PC-9 (cell line): ENCODE data around the gene FOXP1.

Experiments
- EZH2 ChIP-seq: fragments of 200-600 bp; sonication (generic); IDR thresholded peaks from 2 replicates; pipeline ENCODE4 v1.8.0; 2017; ENCODE audit warnings: antibody characterized with exemption, low read depth
- TF ChIP-seq, protein P1 (sequence below): fragments of 200-600 bp; sonication (generic); conservative IDR thresholded peaks from 2 replicates; pipeline ENCODE4 v1.6.1; 2017; ENCODE audit warnings: mixed run types, antibody characterized with exemption, mild to moderate bottlenecking, moderate library complexity

DNA sequence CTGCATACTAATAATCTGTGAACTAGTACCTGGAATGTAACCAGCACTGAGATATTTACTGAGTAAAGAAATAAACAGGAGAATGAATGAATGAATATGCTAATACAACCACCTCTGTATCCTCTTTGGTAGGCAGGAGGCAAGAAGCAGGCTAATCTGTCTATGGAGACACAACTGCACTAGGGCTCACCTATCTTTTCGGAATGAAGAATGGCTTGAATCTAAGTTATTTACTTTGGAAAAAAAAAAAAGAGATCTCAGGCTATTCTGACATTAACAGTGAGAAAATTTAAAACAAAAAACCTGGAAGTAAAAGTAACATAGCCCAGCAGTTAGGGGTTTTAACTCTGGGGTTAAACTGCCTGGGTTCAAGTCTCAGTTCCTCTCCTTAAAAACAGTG, 174.2 kb downstream of the FOXP1 start:
- TF ChIP-seq, protein P1, sequence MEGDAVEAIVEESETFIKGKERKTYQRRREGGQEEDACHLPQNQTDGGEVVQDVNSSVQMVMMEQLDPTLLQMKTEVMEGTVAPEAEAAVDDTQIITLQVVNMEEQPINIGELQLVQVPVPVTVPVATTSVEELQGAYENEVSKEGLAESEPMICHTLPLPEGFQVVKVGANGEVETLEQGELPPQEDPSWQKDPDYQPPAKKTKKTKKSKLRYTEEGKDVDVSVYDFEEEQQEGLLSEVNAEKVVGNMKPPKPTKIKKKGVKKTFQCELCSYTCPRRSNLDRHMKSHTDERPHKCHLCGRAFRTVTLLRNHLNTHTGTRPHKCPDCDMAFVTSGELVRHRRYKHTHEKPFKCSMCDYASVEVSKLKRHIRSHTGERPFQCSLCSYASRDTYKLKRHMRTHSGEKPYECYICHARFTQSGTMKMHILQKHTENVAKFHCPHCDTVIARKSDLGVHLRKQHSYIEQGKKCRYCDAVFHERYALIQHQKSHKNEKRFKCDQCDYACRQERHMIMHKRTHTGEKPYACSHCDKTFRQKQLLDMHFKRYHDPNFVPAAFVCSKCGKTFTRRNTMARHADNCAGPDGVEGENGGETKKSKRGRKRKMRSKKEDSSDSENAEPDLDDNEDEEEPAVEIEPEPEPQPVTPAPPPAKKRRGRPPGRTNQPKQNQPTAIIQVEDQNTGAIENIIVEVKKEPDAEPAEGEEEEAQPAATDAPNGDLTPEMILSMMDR: no peak
- no peak for TF ChIP-seq EZH2
